HG02642 (cell line): Measurements from ENCODE around the gene MED12L.

Experiments
- ATAC-seq: cut with Tn5 transposase; IDR thresholded peaks from one replicate; pipeline ENCODE4 v1.9.1; 2021; ENCODE audit warnings: mild to moderate bottlenecking; ENCODE audit not compliant: unreplicated experiment, poor library complexity

MED12L gene

DNA sequence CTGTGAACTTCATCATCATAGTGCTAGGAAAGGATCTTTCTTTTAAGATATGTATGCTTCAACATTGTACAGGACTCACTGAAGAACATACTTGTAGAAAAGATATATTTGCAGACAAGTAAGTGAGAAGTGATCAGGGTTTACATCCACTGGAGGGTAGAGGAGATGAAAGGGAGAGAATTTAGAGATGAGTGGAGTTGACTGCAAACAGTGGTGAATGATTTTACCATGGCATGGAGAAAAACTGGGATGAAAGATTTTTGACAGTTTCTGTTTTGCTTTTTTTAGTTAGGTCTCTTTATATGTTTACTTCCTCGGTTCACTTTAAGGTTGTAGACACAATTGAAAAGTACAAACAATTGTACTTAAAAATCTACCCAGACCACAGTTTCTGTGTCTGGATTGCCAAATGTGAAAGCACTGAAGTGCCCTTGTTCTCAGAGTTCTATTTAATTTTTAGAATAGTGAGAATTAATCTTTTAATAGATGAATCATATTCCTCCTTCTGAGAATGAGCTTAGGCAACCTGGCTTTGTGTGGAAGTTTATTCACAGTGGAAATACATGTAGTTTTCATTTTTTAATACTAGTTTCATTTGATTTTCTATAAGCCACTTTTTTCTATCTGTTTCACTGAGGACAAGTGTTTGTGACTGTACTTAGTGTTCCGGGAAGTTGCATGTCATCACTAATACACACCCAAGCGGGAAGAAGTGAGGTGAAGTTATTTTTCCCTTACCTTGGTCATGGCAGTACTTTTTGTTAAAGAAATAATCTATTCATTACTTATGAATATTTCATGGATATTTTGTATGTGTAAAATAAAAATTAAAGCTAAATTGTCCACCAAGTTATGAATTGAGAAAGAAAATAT lies 119.3 kb downstream of the MED12L start:
- ATAC-seq: no peak

DNA sequence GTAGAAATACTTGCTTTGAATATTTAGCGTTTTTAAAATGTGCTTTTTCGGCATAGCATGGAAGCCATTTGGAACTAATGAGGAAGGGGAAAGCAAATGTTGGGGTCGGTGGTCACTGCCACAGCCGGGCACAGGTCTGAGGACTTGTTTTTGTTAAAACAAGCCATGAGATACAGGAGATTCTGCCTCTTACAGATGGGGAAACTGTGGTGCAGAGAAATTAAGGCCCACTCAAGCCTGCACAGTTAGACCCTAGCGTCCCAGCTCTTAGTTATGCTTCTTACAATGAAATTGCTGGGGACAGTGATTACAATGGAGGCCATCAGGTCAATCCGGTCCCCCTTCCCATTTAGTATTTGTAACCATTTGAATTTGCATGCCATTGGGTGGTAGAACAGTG lies 120.0 kb downstream of the MED12L start:
- no peak for ATAC-seq

DNA sequence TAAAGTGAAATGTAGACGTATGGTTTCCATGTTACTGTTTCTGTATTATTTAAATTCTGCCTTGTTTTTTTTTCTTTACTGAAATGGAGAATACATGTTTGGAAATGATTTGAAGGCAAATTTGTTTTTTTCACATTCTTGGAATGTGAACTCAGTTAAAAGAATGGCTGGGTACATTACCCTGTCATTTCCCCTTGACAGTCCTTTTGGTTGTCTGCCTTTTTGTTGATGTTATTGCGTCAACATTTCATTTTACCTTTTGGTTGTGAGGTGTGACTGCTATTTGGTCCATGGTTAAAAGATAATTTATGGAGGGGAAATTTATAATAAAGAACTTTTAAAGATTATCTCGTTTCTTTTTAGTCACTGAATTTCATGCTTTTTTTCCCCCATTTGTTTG lies 120.7 kb downstream of the MED12L start:
- no peak for ATAC-seq

DNA sequence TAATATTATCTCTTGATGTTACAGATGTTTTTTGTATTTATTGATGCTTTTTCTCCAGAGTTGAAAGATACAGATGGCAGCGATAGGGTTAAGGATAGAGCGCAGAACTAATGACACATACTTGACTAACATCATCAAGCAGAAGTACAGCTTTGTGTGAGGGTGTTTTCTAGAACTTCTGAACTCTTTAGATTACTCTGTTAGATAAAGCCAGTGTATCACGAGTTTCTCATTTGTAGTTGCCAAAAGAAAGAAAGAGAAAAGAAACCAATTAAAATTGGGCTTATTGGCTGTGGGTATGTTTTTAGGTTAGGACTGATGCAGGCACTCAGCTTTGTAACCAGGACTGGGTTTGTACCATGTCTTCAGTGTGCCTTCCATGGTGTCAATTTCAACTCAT lies 124.2 kb downstream of the MED12L start:
- no peak for ATAC-seq

DNA sequence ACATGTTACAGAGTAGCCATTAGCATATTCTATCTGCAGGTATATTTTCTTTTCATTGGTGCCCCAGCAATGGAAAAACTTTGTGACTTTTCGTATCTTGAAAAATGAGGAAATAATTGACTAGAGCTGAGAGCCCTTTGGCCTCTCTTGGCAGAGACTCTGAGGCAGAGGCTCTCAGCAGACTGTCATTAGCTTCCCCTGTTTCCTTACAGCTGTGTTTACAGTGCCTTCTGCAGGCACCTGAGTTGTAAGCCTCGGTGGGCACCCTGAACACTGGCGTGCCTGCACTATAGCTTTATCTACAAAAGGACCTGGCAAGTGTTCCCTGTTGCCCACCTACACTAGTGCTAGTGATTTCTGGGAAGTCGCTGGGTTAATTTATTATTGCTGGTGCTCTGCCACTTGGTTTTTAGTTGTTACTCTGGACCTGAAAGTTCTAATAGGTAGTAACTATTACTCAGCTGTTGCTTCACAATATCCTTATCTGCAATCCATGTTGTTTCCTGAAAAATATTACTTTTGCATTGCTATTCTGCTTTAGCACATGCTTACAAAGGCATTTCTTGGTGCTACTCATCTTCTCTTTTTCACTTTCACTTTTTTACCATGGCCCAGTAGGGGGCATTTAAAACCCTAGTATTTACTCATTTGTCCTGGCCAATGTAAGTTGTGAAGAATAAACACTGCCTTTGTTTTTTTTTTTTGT lies 125.4 kb downstream of the MED12L start:
- ATAC-seq: peak; percentile 77

DNA sequence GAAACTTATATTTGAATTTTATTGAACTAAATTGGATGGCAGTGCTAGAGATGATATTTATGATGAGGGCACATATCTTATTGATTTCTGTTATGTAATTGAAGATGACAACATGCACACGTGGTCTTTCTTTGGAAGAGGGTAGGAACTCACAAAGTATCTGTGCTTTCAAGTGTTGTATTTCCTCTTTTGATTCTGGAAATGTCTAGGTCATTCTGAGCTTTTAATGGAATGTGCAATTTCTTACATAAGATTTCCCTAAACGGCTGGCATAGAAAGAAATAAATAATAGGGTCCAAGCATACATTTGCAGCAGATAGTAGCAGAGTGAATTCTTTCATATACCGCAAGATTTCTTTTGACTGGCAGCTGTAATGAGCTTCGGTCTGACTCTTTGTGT lies 127.7 kb downstream of the MED12L start:
- no peak for ATAC-seq

DNA sequence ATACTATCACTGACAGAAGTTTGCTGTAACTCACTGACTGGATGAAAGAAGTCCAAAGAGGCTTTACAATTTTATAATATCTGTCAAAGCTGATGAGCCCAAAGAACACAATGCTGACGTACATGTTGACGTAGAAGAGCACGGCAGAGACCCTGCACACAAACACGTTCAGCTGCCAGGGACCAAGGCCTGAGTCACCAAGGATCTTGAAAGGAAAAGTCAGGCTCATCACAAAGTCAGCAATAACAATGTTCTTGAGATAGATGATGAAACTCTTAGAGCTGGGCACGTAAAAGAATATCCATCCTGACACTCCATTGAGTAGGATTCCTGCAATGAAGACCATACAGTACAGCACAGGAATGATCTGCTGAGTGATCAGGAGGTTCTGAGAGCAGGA lies 128.4 kb downstream of the MED12L start:
- no peak for ATAC-seq

DNA sequence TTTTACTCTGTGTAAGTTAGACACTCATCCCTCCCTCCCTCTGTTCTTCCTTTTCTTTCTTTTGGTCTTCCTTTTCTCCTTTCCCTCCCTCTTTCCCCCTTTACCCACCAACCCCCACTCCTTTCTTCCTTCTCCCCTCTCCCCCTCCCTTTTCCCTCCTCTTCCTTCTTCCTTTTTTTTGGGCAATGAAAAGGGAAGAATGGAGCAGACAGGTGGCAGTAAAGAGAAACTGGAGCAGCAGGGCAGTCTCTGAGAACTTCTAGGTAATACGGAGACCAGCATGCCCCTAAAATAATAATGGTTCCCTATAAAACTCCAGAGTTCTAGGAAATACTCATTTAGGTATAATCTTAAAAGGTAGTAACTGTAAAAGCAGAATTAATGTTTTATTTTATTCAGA lies 129.0 kb downstream of the MED12L start:
- ATAC-seq: no peak

DNA sequence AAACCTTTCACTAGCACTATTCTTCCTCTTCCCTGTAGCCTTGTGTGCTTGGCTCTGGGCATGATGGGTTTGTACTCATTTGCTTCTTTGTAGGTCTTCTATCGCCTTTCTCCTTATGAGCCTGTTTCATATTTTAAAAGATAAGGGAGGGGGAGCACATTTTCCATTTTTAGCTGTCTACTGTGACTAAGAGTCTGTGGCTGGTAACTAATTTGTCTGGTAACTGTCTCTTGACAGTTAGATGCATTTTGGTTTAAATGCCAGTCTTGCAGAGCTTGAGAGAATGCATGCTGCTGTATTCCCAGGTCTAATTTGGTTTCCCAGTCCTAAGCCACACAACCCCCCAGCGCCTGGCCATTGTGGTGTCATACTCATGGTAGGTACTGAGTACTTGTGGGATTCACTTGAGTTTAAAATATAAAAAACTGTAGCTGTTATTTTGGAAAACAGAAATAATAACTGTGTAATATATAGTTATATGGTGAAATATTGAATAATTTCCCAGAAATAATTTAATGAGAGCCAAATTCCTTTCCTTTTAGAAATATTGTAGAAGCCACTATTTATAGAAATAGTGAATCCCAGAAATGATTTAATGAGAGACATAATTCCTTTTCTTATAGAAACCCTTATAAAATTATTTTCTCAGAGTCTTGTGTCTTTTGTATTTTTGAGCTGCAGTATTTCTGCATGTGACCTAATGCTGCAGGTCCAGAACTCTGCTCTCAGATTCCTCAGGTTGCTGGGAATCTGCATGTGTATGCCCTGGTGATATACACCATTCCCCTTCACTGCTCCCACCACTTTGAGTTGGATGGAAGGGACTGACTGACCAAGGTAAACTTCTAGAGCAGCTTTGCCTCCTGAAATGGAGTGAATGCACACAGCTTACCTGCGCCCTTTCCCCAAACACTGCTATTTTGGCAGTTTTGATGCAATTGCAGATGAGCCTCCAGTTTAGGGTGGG lies 131.5 kb downstream of the MED12L start:
- ATAC-seq: no peak

DNA sequence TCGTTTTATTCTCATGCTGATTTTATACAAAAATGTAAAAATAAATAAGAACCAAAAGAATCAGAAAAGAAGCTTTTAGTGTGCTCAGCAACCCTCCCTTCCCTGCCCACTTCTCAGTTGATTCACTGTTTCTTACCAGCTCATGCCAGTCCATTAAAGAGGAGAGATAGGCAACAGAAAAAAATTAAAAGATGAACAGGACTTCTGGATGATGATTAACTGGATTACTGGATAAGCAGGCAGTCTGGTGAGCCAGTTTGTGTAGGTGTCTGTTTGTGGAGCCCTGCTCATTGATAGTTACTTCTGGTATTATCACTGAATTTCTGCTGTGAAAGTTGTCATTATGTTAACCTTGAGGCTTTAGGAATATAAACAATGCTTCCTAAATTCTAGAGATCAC lies 132.7 kb downstream of the MED12L start:
- no peak for ATAC-seq

DNA sequence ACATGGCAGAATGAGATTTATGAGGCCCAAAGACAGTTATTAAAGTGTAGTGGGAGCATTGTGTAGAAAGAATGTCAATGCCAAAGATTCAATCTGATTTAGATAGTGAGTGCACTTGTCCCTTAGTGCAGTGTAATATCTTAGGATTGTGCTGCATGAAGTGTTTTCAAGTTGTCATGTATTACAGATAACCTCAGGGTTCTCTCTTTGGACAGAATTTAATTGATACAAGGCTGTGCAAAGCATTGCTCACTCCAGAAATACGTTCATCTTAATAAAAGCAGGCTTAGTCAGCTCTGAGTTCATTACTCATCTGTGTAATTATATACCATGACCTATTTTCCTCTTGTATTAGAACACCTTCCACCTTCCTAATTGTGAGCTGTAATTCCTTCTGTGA lies 133.6 kb downstream of the MED12L start:
- no peak for ATAC-seq

DNA sequence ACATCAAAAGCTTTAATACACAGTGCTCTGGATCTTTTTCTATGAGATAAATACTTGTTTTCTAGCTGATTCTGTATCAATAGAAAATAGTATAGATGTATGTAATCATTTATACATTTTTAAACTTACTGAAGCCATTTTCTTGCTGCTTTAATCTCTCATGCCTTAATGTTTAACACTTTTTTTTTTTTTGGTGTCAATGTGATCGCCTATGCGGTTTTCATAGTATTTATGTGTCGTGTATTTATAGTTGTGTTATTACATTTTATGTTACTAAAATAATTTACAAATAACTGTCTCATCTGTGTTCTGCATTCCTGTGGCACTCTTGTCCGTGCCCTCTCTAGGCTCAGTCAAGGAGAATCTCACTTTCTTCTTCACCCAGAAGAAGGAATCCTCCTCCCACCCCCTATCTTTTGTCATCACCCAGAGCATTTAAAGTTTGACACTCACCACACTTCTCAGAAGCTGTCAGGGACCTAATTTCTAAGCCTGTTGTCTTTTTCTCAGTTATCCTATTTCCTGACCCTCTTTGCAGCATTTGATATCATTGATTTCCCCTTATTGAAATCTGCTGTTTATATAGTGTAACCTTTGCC lies 138.9 kb downstream of the MED12L start:
- no peak for ATAC-seq

DNA sequence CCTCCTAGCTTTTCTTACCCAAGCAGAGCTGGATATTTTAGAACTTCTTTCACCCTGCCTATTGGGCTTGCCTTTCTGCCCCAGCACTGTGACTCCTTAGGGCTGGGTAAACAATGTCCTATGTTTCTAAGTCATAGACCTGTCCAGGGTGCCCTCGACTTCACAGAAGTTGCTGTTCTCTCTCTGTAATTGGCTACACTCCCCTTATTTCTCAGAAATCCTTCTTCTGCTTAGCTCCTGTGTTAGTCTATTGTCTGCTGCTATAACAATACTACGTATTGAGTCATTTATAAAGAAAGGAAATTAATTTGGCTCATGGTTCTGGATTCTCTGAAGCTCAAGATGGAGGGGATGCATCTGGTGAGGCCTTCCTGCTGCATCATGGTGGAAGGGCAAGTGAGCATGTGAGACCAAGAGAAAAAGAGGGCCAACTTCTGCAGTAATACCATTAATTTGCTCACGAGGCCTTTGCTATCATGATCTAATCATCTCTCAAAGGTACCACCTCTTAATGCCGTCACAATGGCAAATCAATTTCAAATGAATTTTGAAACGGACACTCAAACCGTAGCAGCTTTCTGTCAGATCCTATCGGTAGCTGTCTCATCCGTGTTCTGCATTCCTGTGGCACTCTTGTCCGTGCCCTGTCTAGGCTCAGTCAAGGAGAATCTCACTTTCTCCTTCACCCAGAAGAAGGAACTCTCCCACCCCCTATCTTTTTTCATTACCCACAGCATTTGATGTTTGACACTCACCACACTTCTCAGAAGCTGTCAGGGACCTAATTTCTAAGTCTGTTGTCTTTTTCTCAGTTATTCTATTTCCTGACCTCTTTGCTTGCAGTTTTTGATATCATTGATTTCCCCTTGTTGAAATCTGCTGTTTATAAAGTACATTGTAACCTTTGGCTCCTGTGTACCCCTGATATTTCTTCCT lies 139.8 kb downstream of the MED12L start:
- no peak for ATAC-seq

DNA sequence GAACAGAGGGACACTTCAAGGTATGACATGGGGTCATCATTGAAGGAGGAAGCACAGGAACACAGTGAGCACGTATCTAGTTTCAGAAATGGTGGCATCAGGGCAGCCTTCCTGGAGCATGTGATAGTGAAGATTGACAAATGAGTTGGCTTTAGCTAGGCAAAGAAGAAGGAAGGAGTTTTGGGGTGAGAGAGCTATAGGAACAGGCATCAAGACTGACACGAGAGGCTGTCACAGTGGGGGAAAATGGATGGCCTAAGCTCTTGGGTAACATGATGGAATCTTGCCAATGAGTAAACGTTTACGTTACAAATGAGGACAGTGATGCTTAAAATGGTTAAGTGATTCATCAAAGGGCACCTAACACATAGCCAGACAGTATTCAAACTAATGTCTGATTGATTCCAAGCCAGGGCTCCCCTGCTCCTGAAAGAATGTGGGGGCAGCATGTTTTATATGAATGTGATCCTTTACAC lies 140.7 kb downstream of the MED12L start:
- no peak for ATAC-seq

DNA sequence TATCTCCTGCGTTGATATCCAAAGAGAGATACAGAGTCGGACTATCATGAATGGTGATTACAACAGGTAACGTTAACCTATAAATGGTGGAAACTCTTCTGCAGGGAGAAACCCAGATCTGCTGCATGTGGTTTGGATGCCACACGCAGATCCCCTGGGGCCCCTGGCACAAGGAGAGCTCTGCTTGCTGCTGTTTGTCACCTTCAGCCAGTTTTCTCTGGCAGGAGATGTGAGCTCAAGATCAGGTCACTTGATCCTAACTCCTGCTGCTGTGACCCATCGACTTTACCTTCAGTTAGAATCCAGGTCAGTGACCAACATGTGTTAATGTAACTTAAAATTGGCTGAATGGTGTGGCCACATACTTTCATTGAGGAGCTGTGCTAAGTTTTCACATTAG lies 141.4 kb downstream of the MED12L start:
- ATAC-seq: no peak

DNA sequence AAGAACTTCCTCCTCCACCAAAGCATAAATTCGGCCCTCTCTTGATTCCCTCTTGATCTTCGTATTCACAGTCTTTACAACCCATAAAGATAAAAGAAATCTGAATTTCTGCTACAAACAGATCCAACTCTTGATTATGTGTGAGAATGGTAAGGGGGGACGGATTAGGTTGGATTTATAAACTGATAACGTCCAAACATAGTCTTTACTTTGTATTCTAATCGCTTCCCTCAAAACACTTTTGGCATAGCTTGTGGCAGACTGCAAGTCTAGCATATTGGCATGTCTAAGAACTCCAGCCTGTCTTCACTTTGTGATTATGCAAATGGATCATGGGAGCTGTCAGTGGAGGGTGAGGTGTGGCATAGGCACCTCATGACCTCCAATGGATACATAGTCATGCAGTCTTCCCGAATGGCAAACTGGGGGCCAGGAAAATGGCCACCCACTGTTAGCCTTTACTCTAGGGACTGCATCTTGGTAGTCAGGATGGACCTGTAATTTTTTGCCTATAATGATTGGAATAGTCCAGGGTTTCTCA lies 141.9 kb downstream of the MED12L start:
- peak; percentile 37 for ATAC-seq

DNA sequence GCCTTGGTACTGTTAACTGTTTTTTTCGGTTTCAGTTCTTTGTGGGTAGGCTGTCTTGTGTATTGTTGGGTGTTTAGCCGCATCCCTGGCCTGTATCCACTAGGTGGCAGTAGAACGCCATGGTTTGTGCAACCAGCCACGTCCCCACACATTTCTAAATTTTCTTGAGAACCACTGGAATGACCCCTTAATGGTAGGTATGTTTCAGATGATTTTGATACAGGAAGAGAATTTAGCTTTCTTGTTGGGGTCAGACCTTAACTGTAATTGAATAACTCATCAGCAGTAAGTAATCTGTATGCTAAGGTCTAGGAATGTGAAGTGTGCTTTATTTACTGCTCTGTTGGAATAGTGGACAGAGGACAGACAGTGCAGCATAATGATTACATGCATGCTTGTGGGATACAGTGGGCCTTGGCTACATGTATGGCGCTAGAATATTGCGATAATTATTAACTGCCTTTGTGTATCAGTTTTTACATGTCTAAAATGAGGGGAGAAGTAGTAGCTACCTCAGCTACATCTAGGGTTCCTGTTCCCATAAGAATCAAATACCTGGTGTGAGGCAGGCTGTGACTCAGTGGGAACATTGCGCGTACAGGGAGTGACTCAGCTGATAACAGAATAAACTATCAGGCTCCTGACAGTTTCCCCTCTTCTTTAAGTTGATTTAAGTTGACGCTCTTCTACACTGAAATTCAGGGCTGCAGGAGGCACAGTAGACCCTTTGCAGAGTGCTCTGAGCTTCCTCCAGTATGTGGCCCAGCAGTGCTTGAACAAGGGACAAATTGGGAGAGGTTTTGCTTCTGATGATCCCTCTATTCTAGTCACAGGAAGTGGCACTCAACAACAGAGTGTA lies 142.6 kb downstream of the MED12L start:
- peak; percentile 90 for ATAC-seq

DNA sequence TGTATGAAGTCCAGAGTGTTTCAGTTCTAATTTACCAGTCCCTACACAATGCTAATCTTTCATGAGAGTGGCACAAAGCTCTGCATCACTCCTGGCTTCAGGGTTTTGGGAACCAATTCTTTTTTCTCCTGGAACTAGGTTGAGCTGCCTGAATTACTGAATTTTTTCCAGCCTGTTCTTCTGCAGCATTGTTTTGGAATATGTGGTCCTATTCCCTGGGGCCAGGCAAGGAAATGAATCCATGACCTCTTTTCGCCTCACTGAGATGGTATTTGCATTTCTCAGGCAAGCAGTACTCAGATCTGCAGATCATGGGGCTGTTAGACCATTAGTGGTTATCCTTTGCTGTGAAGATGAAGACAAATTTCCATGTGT lies 143.2 kb downstream of the MED12L start:
- no peak for ATAC-seq
